CD8-positive, alpha-beta memory T cell (primary cell): ENCODE results near the gene OPA1. TPM values are rescaled to one million over a fixed set of nuclear protein-coding genes. Genes with fewer than 3 reads are reported as not detected.

Experiments
- CTCF ChIA-PET: fragments of 350-600 bp; sonication (Branson Sonifier 250); formaldehyde crosslinking; loops from one replicate; lab custom pipeline; 2021; ENCODE audit warnings: antibody characterized with exemption; lab: Charles Lee
- POLR2A ChIA-PET: fragments of 350-600 bp; sonication (Branson Sonifier 250); formaldehyde crosslinking; loops from one replicate; lab custom pipeline; 2021; ENCODE audit warnings: antibody characterized with exemption; lab: Charles Lee
- DNase-seq, 5 donors: peaks; one replicate each; pipeline versions ENCODE4 v3.0.0 to v3.0.0-alpha.2; 2020 to 2022; ENCODE audit warnings: mixed read lengths in 1 of 5
- H3K27ac ChIP-seq: one replicate; pipeline ENCODE4 v1.7.0; 2013; ENCODE audit warnings: low read depth, mild to moderate bottlenecking, low read length, moderate library complexity
- H3K27me3 ChIP-seq: 2 replicates; pipeline ENCODE4 v1.7.0; 2013; ENCODE audit warnings: low read length, mild to moderate bottlenecking; ENCODE audit not compliant: insufficient read depth, poor library complexity, severe bottlenecking
- H3K36me3 ChIP-seq: 2 replicates; pipeline ENCODE4 v1.7.0; 2013; ENCODE audit warnings: mild to moderate bottlenecking, low read length, moderate library complexity; ENCODE audit not compliant: insufficient read depth
- H3K4me1 ChIP-seq: 2 replicates; pipeline ENCODE4 v1.7.0; 2013; ENCODE audit warnings: mild to moderate bottlenecking, low read length, moderate library complexity; ENCODE audit not compliant: insufficient read depth
- H3K4me3 ChIP-seq: 2 replicates; pipeline ENCODE4 v1.7.0; 2013; ENCODE audit warnings: mild to moderate bottlenecking, low read length
- H3K9me3 ChIP-seq: 2 replicates; pipeline ENCODE4 v1.7.0; 2013; ENCODE audit warnings: mild to moderate bottlenecking, low read length
- H3K27ac Mint-ChIP-seq, 8 donors: one replicate each; pipeline ENCODE4 v1.8.0; 2020 to 2021; ENCODE audit warnings: mixed read lengths in 8 of 8, mild to moderate bottlenecking in 6 of 8, inconsistent platforms in 3 of 8, moderate library complexity in 3 of 8
- H3K27me3 Mint-ChIP-seq, 2 donors: one replicate each; pipeline ENCODE4 v1.8.0; 2020 to 2021; ENCODE audit warnings: mixed read lengths in 2 of 2, mild to moderate bottlenecking in 1 of 2, moderate library complexity in 1 of 2
- H3K36me3 Mint-ChIP-seq, 3 donors: one replicate each; pipeline ENCODE4 v1.8.0; 2020 to 2021; ENCODE audit warnings: mixed read lengths in 3 of 3, inconsistent platforms in 1 of 3, mild to moderate bottlenecking in 1 of 3
- H3K4me1 Mint-ChIP-seq, 3 donors: one replicate each; pipeline ENCODE4 v1.8.0; 2020 to 2021; ENCODE audit warnings: mixed read lengths in 3 of 3, inconsistent platforms in 1 of 3, mild to moderate bottlenecking in 1 of 3
- H3K4me3 Mint-ChIP-seq, 7 donors: one replicate each; pipeline ENCODE4 v1.8.0; 2020 to 2021; ENCODE audit warnings: mixed read lengths in 7 of 7, mild to moderate bottlenecking in 6 of 7, moderate library complexity in 4 of 7, inconsistent platforms in 2 of 7
- H3K9me3 Mint-ChIP-seq, 5 donors: one replicate each; pipeline ENCODE4 v1.8.0; 2020 to 2022; ENCODE audit warnings: mixed read lengths in 5 of 5, mild to moderate bottlenecking in 3 of 5, moderate library complexity in 2 of 5, inconsistent platforms in 1 of 5
- polyA plus RNA-seq: library from polyadenylated mRNA; unstranded; fragments of 300-500 nt; fragmentation: Illumina TruSeq; gene quantifications from one replicate; pipeline ENCODE4 v1.2.3, GENCODE V29; 2021
- total RNA-seq, 2 experiments: library from RNA; stranded (reverse); gene quantifications; one replicate each; pipeline ENCODE4 v1.2.3, GENCODE V29; 2021

Gene OPA1
- total and polyA plus RNA-seq, 3 experiments from 2014 or later, result 25.4 to 93.7 (median 86.1) TPM

DNA sequence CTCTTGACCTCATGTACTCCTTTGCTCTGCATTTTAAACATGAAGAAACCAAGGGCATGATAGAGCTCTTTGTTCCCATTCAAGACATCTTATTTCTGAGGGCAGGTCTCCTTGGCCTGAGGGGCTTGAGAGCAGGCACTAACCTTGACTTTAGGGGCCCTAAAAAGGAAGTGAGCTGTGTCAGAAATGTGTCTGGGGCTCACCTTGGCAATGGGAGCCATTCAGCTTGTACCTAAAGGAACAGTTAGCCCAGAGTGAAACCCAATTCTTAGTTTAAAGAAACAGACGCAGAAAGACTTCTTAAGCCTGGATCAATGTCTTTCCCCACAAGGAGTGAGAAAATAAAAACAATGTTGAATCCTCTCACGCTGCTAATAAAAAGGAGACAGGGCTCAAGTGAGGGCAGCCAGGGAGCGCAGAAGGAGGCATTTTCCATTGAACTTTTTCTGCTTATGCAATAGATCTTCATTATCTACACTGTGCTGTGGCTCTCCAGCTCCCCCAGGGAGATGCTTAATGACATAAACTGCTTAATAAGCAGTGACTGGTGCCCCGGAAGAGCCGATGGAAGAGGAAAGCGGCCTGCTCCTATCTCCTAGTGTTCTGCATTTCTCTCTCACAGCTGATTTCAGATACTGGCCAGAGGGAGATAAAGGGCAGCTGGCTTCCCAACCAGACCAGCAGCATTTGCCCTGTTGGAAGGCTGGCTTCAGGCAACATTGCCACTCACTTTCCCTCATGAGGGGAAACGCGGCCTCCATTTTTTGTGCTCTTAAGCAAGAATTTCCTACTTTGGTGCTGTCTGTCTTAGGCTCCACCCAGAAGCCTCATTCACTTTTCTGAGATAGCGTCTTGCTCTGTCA is 152.0 kb downstream of the OPA1 start:
- Mint-ChIP-seq H3K27ac (peak overlapping the region in 1 of 8 donors; percentile 10), H3K36me3 (no peaks in the 10 kb centered on the region), H3K4me1 (peaks cover 2 to 8% (median 6%) of the 10 kb centered on the region in 3 donors), H3K27me3 (peaks cover 20 to 21% of the 10 kb centered on the region in 2 donors), H3K9me3 (peaks cover 0 to 4% (median 0%) of the 10 kb centered on the region in 5 donors), H3K4me3 (no peak overlapping the region)
- Histone ChIP-seq H3K27me3 (no peaks in the 10 kb centered on the region), H3K4me3 (no peak overlapping the region), H3K9me3 (no peaks in the 10 kb centered on the region), H3K27ac (no peak overlapping the region), H3K4me1 (no peaks in the 10 kb centered on the region), H3K36me3 (no peaks in the 10 kb centered on the region)
- POLR2A ChIA-PET, result no interaction called here
- DNase-seq, result no peak
- CTCF ChIA-PET, result no interaction called here

DNA sequence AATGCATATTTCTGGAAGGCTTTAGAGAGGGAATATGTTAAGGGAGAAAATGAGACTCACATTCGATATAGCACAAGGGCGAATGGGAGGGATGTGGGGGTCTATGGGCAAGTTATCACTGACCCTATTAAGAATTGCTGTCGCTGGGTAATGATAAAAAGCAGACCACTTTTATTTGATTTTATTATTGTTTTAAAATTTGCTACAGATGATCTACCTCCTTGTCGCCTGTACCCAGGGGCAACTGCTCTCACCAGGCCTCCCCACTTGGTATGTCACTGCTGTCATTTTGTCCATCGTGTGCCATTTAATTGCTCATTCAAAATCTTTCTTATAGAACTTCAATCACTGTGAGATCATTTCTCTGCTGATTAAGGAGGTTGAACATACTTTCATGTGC is 153.8 kb downstream of the OPA1 start:
- Mint-ChIP-seq H3K4me3 (no peak overlapping the region), H3K9me3 (peaks cover 0 to 4% (median 2%) of the 10 kb centered on the region in 5 donors), H3K4me1 (peaks cover 2 to 8% (median 6%) of the 10 kb centered on the region in 3 donors), H3K36me3 (no peaks in the 10 kb centered on the region), H3K27ac (no peak overlapping the region), H3K27me3 (peaks cover 19 to 22% of the 10 kb centered on the region in 2 donors)
- Histone ChIP-seq H3K9me3 (no peaks in the 10 kb centered on the region), H3K27me3 (no peaks in the 10 kb centered on the region), H3K27ac (no peak overlapping the region), H3K36me3 (no peaks in the 10 kb centered on the region), H3K4me1 (no peaks in the 10 kb centered on the region), H3K4me3 (no peak overlapping the region)
- no peak for DNase-seq
- CTCF ChIA-PET, result no interaction called here
- POLR2A ChIA-PET, result no interaction called here

Other genes with a start within 250 kb of the OPA1 start
- not detected for gene ATP13A5, start 214.5 kb upstream of the OPA1 start, total RNA-seq
- not detected for gene ATP13A5, start 214.5 kb upstream of the OPA1 start, polyA plus RNA-seq
- gene ATP13A4, start 38.3 kb upstream of the OPA1 start, total RNA-seq, result 1 to 10 TPM; 1.3 to 2.6 TPM
- gene ATP13A4, start 38.3 kb upstream of the OPA1 start, polyA plus RNA-seq, result not detected